ENCODE results near the gene SLC25A48.

SLC25A48 gene

GRCh38 chr5:135867599-135867998 is 33.1 kb downstream of the SLC25A48 start:
- no peak overlapping the region for H3K4me3 ChIP-seq (ENCODE audit: low read depth, low read length)
- H3K27ac ChIP-seq (ENCODE audit: extremely low read depth, low read depth, low read length), result no peak overlapping the region
- no peaks in the 10 kb centered on the region for H3K9me3 ChIP-seq (ENCODE audit: control insufficient read depth, insufficient read depth, low read depth, low read length)
- no peak for TF ChIP-seq ZNF112 (tag by site-specific recombination; IDR thresholded peaks at IDR 0.05)
- no peak for TF ChIP-seq KLF9 (tag by site-specific recombination; IDR thresholded peaks at IDR 0.05; ENCODE audit: low read depth)
- TF ChIP-seq ZNF518A (tag by site-specific recombination; conservative IDR thresholded peaks at IDR 0.05; ENCODE audit: low read depth), result no peak
- no peak for TF ChIP-seq GLIS1 (tag by site-specific recombination; IDR thresholded peaks at IDR 0.05)
- TF ChIP-seq ZNF843 (tag by site-specific recombination; IDR thresholded peaks at IDR 0.05), result no peak
- no peaks in the 10 kb centered on the region for H3K36me3 ChIP-seq (ENCODE audit: control insufficient read depth in 2 of 2, insufficient read depth in 1 of 2, low read length in 2 of 2)
- CTCF ChIA-PET, result interaction anchor here (0.8 kb wide), 1 partner anchor 24 kb away, joined by 8 read pairs; no protein-coding TSS in a partner anchor
- no peaks in the 10 kb centered on the region for H3K4me1 ChIP-seq (ENCODE audit: control insufficient read depth, insufficient read depth, low read length)
- POLR2A ChIA-PET, result no interaction called here

GRCh38 chr5:135868681-135869080 is 34.2 kb downstream of the SLC25A48 start:
- no peaks in the 10 kb centered on the region for H3K36me3 ChIP-seq (ENCODE audit: control insufficient read depth in 2 of 2, insufficient read depth in 1 of 2, low read length in 2 of 2)
- H3K27ac ChIP-seq (ENCODE audit: extremely low read depth, low read depth, low read length), result no peak overlapping the region
- POLR2A ChIA-PET, result interaction anchor here (1.0 kb wide), 1 partner anchor 264 kb away, joined by 3 read pairs; the partner anchor contains the start of gene SMAD5
- TF ChIP-seq ZNF394 (tag by site-specific recombination; IDR thresholded peaks at IDR 0.05; ENCODE audit: borderline replicate concordance), result no peak
- no peak for TF ChIP-seq TSHZ1 (tag by site-specific recombination; IDR thresholded peaks at IDR 0.05; ENCODE audit: borderline replicate concordance)
- no peak for TF ChIP-seq AEBP2 (tag by site-specific recombination; IDR thresholded peaks at IDR 0.05; ENCODE audit: borderline replicate concordance)
- no peak for TF ChIP-seq ZNF24 (tag by site-specific recombination; IDR thresholded peaks at IDR 0.05)
- no peak for TF ChIP-seq ZNF280D (tag by site-specific recombination; IDR thresholded peaks at IDR 0.05)
- TF ChIP-seq ZNF398 (tag by site-specific recombination; IDR thresholded peaks at IDR 0.05), result no peak
- TF ChIP-seq ZNF202 (tag by site-specific recombination; IDR thresholded peaks at IDR 0.05; ENCODE audit: borderline replicate concordance), result no peak
- no peak for TF ChIP-seq ZSCAN30 (tag by site-specific recombination; IDR thresholded peaks at IDR 0.05)
- TF ChIP-seq ZFP3 (tag by site-specific recombination; IDR thresholded peaks at IDR 0.05; ENCODE audit: low read depth), result no peak
- no peak for TF ChIP-seq ZNF704 (tag by site-specific recombination; IDR thresholded peaks at IDR 0.05)

More at GRCh38 chr5:135868681-135869080, 34.2 kb downstream of the SLC25A48 start:
- CTCF ChIA-PET, result interaction anchor here (0.6 to 1.4 kb wide), 4 partner anchors 20 to 303 kb away, joined by 3 to 6 read pairs (median 4); partner anchors contain the start of gene SLC25A48
- no peaks in the 10 kb centered on the region for H3K9me3 ChIP-seq (ENCODE audit: control insufficient read depth, insufficient read depth, low read depth, low read length)
- no peak overlapping the region for H3K4me3 ChIP-seq (ENCODE audit: low read depth, low read length)
- H3K4me1 ChIP-seq (ENCODE audit: control insufficient read depth, insufficient read depth, low read length), result no peaks in the 10 kb centered on the region

Measured in HEK293 (cell line).